Liver (tissue), 3 donors: ENCODE data around the gene OCA2.

ENCODE experiments used
- CTCF ChIP-seq: fragments of 150-350 bp; IDR thresholded peaks from 2 replicates; pipeline ENCODE4 v1.5.1; 2017; ENCODE audit warnings: improper control_type of control experiment, low read depth, low read length; ENCODE audit not compliant: missing input control
- HNF4A ChIP-seq, 2 donors: conservative IDR thresholded peaks; 2 replicates each; pipeline ENCODE4 v1.6.1; 2016; ENCODE audit warnings: antibody characterized with exemption in 2 of 2, mild to moderate bottlenecking in 2 of 2
- RAD21 ChIP-seq, 2 donors: IDR thresholded peaks; 2 replicates each; pipeline ENCODE4 v1.6.1; 2016; ENCODE audit warnings: antibody characterized with exemption in 2 of 2, mild to moderate bottlenecking in 2 of 2
- SP1 ChIP-seq: IDR thresholded peaks from 2 replicates; pipeline ENCODE4 v1.6.1; 2018; ENCODE audit warnings: antibody characterized with exemption, mild to moderate bottlenecking
- TAF1 ChIP-seq: conservative IDR thresholded peaks from 2 replicates; pipeline ENCODE4 v1.6.1; 2016; ENCODE audit warnings: antibody characterized with exemption, mild to moderate bottlenecking
- YY1 ChIP-seq: IDR thresholded peaks from 2 replicates; pipeline ENCODE4 v1.6.1; 2016; ENCODE audit warnings: antibody characterized with exemption, mild to moderate bottlenecking
- TF ChIP-seq, protein P1 (sequence below): IDR thresholded peaks from 2 replicates; pipeline ENCODE4 v1.6.1; 2016; ENCODE audit warnings: antibody characterized with exemption
- TF ChIP-seq, protein P2 (sequence below): IDR thresholded peaks from 2 replicates; pipeline ENCODE4 v1.6.1; 2016; ENCODE audit warnings: antibody characterized with exemption, mild to moderate bottlenecking
- TF ChIP-seq, protein P3 (sequence below): IDR thresholded peaks from 2 replicates; pipeline ENCODE4 v1.6.1; 2016; ENCODE audit warnings: antibody characterized with exemption
- donor health status: healthy.
- donor health status: healthy.

DNA sequence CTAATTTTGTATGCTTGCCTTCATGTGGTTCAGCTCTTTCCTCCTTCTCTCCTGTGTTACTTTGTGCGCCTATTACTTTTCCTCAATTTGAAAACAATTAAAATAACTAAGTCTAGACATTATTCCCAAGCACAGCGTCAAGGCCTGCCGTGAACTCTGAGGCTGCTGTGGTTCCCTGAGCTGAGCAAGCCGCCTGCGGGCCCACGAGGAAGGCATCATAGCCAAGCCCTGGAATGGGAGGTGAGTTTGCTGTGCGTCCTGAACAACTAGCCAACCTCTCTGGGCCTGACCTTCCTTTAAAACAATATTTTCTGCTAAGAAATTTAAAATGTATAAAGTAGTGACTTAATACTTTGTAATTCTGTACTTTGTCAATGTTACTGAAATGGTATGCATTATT is 327.2 kb downstream of the OCA2 start:
- no peak for TF ChIP-seq TAF1
- TF ChIP-seq, protein P1, sequence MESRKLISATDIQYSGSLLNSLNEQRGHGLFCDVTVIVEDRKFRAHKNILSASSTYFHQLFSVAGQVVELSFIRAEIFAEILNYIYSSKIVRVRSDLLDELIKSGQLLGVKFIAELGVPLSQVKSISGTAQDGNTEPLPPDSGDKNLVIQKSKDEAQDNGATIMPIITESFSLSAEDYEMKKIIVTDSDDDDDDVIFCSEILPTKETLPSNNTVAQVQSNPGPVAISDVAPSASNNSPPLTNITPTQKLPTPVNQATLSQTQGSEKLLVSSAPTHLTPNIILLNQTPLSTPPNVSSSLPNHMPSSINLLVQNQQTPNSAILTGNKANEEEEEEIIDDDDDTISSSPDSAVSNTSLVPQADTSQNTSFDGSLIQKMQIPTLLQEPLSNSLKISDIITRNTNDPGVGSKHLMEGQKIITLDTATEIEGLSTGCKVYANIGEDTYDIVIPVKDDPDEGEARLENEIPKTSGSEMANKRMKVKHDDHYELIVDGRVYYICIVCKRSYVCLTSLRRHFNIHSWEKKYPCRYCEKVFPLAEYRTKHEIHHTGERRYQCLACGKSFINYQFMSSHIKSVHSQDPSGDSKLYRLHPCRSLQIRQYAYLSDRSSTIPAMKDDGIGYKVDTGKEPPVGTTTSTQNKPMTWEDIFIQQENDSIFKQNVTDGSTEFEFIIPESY: no peak
- TF ChIP-seq CTCF: no peak
- no peak for TF ChIP-seq HNF4A (conservative IDR thresholded peaks at IDR 0.05)
- TF ChIP-seq RAD21 (IDR thresholded peaks at IDR 0.05): no peak
- TF ChIP-seq, protein P2, sequence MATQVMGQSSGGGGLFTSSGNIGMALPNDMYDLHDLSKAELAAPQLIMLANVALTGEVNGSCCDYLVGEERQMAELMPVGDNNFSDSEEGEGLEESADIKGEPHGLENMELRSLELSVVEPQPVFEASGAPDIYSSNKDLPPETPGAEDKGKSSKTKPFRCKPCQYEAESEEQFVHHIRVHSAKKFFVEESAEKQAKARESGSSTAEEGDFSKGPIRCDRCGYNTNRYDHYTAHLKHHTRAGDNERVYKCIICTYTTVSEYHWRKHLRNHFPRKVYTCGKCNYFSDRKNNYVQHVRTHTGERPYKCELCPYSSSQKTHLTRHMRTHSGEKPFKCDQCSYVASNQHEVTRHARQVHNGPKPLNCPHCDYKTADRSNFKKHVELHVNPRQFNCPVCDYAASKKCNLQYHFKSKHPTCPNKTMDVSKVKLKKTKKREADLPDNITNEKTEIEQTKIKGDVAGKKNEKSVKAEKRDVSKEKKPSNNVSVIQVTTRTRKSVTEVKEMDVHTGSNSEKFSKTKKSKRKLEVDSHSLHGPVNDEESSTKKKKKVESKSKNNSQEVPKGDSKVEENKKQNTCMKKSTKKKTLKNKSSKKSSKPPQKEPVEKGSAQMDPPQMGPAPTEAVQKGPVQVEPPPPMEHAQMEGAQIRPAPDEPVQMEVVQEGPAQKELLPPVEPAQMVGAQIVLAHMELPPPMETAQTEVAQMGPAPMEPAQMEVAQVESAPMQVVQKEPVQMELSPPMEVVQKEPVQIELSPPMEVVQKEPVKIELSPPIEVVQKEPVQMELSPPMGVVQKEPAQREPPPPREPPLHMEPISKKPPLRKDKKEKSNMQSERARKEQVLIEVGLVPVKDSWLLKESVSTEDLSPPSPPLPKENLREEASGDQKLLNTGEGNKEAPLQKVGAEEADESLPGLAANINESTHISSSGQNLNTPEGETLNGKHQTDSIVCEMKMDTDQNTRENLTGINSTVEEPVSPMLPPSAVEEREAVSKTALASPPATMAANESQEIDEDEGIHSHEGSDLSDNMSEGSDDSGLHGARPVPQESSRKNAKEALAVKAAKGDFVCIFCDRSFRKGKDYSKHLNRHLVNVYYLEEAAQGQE: no peak
- TF ChIP-seq, protein P3, sequence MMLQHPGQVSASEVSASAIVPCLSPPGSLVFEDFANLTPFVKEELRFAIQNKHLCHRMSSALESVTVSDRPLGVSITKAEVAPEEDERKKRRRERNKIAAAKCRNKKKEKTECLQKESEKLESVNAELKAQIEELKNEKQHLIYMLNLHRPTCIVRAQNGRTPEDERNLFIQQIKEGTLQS: no peak
- no peak for TF ChIP-seq SP1
- no peak for TF ChIP-seq YY1
